ENCODE measurements around the gene ITGB4. TPM values are rescaled to one million over a fixed set of nuclear protein-coding genes. Genes with fewer than 3 reads are reported as not detected.

ITGB4 gene
- total and polyA plus RNA-seq, 2 donors (not counting 3 experiments of a cell fraction or from before 2014, with no cell fraction given) = 4.2 to 6.7 TPM

DNA sequence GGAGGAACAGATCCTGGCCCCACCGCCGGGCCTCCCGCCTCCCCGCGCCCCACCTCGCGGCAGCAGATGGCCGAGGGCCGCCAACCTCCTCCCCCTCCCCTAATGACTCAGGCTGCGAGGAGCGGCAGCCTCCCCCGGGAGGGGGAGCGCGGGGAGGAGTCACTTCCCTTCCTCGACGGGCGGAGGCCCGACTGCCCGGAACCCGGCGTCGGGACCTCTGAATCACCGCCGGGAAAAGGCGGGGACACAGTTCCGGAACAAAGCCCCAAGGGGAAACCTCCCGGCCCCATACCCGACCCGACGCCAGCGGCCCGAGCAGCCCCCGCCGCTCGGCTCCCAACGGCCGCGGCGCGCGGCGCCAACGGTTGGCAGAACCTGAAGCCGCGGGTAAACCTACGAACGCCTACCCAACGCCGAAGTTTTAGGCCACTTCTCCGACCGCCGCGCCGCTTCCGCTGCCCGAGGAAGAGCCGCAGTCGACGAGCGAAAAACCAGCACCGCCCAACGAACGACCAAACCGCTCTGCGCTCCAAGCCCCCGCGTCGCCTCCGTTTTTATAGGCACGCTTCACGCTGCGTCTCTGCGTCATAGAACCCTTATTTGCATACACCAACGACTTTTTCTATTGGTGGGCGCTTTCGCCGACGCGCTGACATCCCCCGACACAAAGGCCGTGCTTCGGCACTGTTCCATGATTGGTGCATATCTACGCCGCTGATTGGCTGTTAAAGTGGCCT lies 58.2 kb downstream of the ITGB4 start:
- dilution Hi-C loops (cut with MboI; ENCODE audit: extremely low pct_ligation_motif_present, low sequenced_read_pairs) (no loop called here), intact Hi-C loops (cut with micrococcal nuclease) (loop anchor here (1.0 to 10.0 kb wide), 4 partner anchors 48 to 225 kb away; partner anchors contain the start of genes CDK3 and TRIM65)
- POLR2A ChIA-PET = interaction anchor here (0.6 to 1.0 kb wide), 25 partner anchors 10 to 224 kb away, joined by 3 to 23 read pairs (median 4); partner anchors contain the start of genes ACOX1, GALK1, MRPL38 and TEN1
- peaks cover 6% of the 10 kb centered on the region for H4K20me1 ChIP-seq (replicated peaks; ENCODE audit: control insufficient read depth, extremely low read depth, insufficient read depth, low read length)
- no peak overlapping the region for H2AFZ ChIP-seq (ENCODE audit: low read depth, low read length)
- no peak overlapping the region for H3K4me2 ChIP-seq (ENCODE audit: insufficient read depth, low read length)
- BruUV-seq (replicated peaks) = TSS peak; percentile 92
- FAIRE-seq (peak; percentile 96), DNase-seq (ENCODE audit: low read depth, low spot score) (peak; percentile 100)
- no peaks in the 10 kb centered on the region for H3K27me3 ChIP-seq (ENCODE audit: control insufficient read depth in 2 of 2, insufficient read depth in 2 of 2, low read length in 2 of 2)
- peak overlapping the region; percentile 61 to 87 (median 72) for H3K4me3 ChIP-seq (replicated peaks in 1 of 3; ENCODE audit: insufficient read depth in 1 of 3, low read depth in 1 of 3, low read length in 3 of 3)
- H3K9ac ChIP-seq (replicated peaks; ENCODE audit: extremely low read depth, insufficient read depth, low read length) = peak overlapping the region; percentile 95
- CTCF ChIA-PET = interaction anchor here (0.7 to 1.7 kb wide), 12 partner anchors 25 to 98 kb away, joined by 3 to 10 read pairs (median 4); partner anchors contain the start of gene WBP2
- H3K9me3 ChIP-seq (replicated peaks; ENCODE audit: control insufficient read depth, insufficient read depth, low read length) = no peaks in the 10 kb centered on the region
- H3K9me1 ChIP-seq (replicated peaks; ENCODE audit: control insufficient read depth, extremely low read depth, insufficient read depth, low read length) = no peaks in the 10 kb centered on the region
- peaks cover 18% of the 10 kb centered on the region for H3K79me2 ChIP-seq (ENCODE audit: control insufficient read depth, insufficient read depth, low read length)
- H3K4me1 ChIP-seq (ENCODE audit: control insufficient read depth, extremely low read depth, insufficient read depth, low read length) = peaks cover 24% of the 10 kb centered on the region
- peak overlapping the region; percentile 93 for H3K27ac ChIP-seq (ENCODE audit: insufficient read depth, low read depth, low read length)
- H3K36me3 ChIP-seq (ENCODE audit: control insufficient read depth in 2 of 2, extremely low read depth in 1 of 2, insufficient read depth in 2 of 2, low read length in 2 of 2) = peaks cover 14 to 15% of the 10 kb centered on the region in 2 experiments
- TF ChIP-seq POLR2AphosphoS5 (IDR thresholded peaks at IDR 0.05; ENCODE audit: insufficient read depth, low read depth, low read length) (peak; percentile 100), GATA2 (IDR thresholded peaks at IDR 0.05; ENCODE audit: insufficient read depth, insufficient read length, low read depth, low read length) (no peak), EZH2 (IDR thresholded peaks at IDR 0.05; ENCODE audit: borderline replicate concordance, low read depth, low read length, severe bottlenecking) (no peak), MYC (IDR thresholded peaks at IDR 0.05; ENCODE audit: low read depth, low read length) (no peak), FOS (IDR thresholded peaks at IDR 0.05; ENCODE audit: borderline replicate concordance, insufficient read depth, low read length) (peak; percentile 99), JUN (IDR thresholded peaks at IDR 0.05; ENCODE audit: borderline replicate concordance, insufficient read depth, insufficient read length, low read depth) (peak; percentile 67), POLR2A (IDR thresholded peaks at IDR 0.05; ENCODE audit: low read depth, low read length) (peak; percentile 100)
- TF ChIP-seq, protein P1, sequence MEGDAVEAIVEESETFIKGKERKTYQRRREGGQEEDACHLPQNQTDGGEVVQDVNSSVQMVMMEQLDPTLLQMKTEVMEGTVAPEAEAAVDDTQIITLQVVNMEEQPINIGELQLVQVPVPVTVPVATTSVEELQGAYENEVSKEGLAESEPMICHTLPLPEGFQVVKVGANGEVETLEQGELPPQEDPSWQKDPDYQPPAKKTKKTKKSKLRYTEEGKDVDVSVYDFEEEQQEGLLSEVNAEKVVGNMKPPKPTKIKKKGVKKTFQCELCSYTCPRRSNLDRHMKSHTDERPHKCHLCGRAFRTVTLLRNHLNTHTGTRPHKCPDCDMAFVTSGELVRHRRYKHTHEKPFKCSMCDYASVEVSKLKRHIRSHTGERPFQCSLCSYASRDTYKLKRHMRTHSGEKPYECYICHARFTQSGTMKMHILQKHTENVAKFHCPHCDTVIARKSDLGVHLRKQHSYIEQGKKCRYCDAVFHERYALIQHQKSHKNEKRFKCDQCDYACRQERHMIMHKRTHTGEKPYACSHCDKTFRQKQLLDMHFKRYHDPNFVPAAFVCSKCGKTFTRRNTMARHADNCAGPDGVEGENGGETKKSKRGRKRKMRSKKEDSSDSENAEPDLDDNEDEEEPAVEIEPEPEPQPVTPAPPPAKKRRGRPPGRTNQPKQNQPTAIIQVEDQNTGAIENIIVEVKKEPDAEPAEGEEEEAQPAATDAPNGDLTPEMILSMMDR (IDR thresholded peaks at IDR 0.05; ENCODE audit: extremely low read depth in 1 of 2, insufficient read depth in 1 of 2, low read depth in 1 of 2, low read length in 2 of 2) = no peak
- TF ChIP-seq, protein P2, sequence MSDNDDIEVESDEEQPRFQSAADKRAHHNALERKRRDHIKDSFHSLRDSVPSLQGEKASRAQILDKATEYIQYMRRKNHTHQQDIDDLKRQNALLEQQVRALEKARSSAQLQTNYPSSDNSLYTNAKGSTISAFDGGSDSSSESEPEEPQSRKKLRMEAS (IDR thresholded peaks at IDR 0.05; ENCODE audit: insufficient read depth, insufficient read length) = no peak
